SU-DHL-6 (cell line): ENCODE results near the gene BIRC2.

Source experiments
- EZH2phosphoT487 ChIP-seq: fragments of 200-600 bp; sonication (generic), shearing (Covaris generic); conservative IDR thresholded peaks from 2 replicates; pipeline ENCODE4 v1.6.1; 2018; ENCODE audit warnings: mild to moderate bottlenecking, antibody characterized with exemption, low read length, moderate library complexity, mixed read lengths
- TF ChIP-seq, protein P1 (sequence below): fragments of 200-600 bp; sonication (generic); IDR thresholded peaks from one replicate; pipeline ENCODE4 v1.5.1; 2017; ENCODE audit warnings: antibody characterized with exemption, mild to moderate bottlenecking, low read length, moderate library complexity; ENCODE audit not compliant: insufficient read depth, poor library complexity, severe bottlenecking

DNA sequence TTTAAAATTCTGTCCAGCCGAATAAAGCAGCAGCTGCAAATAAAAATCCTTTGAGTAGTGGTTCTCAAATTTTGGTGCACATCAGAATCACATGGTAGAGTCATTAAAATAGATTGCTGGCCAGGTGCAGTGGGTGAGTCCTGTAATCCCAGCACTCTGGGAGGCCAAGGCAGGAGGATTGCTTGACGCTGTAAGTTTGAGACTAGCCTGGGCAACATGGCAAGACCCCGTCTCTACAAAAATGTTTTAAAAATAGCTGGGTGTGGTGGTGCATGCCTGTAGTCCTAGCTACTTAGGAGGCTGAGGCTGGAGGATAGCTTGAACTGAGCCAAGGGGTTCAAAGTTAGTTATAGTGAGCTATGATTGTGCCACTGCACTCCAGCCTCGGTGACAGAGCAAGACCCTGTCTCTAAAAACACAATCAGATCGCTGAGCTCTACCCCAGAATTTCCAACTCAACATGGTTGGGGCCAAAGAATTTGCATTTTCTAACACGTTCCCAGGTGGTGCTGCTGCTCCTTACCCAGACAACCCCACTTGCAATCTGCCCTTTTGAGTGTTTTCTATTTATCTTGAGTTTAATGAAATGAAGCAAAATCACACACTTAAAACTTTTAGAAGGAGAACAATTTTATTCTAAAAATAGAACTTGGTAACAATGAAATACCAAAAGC lies 48.8 kb downstream of the BIRC2 start:
- TF ChIP-seq EZH2phosphoT487 = no peak
- TF ChIP-seq, protein P1, sequence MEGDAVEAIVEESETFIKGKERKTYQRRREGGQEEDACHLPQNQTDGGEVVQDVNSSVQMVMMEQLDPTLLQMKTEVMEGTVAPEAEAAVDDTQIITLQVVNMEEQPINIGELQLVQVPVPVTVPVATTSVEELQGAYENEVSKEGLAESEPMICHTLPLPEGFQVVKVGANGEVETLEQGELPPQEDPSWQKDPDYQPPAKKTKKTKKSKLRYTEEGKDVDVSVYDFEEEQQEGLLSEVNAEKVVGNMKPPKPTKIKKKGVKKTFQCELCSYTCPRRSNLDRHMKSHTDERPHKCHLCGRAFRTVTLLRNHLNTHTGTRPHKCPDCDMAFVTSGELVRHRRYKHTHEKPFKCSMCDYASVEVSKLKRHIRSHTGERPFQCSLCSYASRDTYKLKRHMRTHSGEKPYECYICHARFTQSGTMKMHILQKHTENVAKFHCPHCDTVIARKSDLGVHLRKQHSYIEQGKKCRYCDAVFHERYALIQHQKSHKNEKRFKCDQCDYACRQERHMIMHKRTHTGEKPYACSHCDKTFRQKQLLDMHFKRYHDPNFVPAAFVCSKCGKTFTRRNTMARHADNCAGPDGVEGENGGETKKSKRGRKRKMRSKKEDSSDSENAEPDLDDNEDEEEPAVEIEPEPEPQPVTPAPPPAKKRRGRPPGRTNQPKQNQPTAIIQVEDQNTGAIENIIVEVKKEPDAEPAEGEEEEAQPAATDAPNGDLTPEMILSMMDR = no peak
